Stimulated activated CD4-positive, alpha-beta T cell treated with anti-CD3 and anti-CD28 coated beads, Interleukin-1b, Interleukin-23, amount 100 ng/mL, for 4 hours (primary cell): Measurements from ENCODE around the gene CLCN1.

Experiments
- DNase-seq, 2 donors: peaks; one replicate each; pipeline ENCODE4 v3.0.0-alpha.2; 2020; ENCODE audit warnings: low read depth in 2 of 2

Gene CLCN1

GRCh38 chr7:143292876-143293275 is 23.0 kb upstream of the CLCN1 start:
- DNase-seq: no peak

DNA sequence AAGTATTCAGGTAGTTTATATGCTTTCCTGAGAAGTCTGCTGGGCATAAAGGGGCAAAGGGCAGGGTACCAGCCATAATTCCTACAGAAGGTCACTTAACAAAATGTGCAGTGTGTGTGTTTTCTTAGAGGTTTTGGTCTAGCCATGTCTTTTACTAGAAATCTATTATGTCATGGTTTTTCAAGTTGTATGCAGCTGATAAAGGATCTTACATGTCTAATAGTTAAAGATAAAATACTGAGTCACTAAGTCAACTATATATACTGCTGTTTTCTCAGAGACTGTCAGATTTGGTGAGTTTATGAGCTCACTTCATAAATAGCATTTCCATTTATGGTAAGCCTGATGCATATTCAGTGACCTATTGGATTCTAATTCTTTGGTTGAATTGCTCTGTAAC is 20.0 kb upstream of the CLCN1 start:
- DNase-seq: no peak

GRCh38 chr7:143296686-143297085 is 19.2 kb upstream of the CLCN1 start:
- DNase-seq: no peak

- DNase-seq: no peak
Observed at GRCh38 chr7:143299346-143299745, 16.6 kb upstream of the CLCN1 start.

GRCh38 chr7:143299840-143300239 is 16.1 kb upstream of the CLCN1 start:
- peak; percentile 30 to 55 for DNase-seq

DNA sequence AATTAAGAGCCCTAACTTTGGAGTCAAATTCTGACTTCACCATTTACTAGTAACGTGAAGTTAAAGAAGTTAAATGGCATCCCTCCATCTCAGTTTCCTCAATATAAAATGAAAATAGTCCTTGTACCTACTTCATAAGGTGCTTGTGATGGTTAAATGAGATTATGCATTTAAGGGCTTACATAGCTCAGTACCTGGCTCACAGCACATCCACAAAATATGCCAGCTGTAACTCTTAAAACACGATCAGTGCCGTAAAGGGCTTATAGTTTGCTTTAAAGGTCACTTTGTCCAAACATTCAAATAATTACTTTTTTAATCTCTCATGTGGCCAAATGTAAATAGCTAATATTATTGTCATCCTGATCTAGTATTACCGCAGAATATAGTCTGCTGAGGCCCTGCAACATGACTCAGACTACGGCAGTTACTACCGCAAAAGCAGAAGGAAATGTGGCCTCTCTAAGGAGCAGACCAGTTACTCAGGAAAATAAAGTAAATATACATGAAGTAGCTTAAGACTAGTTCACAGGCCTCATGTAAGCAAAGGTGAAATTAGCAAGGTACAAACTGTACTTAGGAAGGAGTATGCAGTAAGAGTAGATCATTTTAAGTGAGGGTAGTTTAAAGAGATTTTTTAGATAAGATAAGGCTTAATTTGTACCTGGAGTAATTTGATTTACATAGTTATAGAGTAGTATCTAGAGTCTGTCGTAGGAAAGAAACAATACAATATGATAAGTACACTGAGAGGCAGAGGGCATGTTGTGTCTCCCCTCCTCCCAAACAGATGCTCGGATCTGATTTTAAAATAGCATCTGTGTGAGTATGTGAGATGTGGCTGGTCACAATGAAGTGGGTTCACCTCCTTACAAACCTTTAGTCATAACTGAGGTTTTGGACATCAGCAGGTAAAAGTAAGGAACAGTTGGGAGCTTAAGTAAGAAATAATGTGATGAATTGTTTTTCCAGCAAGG is 14.7 kb upstream of the CLCN1 start:
- DNase-seq: no peak

GRCh38 chr7:143303733-143304132 is 12.2 kb upstream of the CLCN1 start:
- DNase-seq: no peak

DNA sequence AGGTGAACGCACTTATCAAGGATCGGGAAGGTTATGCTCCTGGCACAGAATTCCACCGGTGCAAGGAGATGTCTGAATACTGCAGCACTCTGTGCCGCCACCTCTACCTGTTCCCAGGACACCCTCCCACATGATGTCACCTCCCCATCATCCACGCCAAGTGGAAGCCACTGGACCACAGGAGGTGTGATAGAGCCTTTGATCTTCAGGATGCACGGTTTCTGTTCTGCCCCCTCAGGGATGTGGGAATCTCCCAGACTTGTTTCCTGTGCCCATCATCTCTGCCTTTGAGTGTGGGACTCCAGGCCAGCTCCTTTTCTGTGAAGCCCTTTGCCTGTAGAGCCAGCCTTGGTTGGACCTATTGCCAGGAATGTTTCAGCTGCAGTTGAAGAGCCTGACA is 11.0 kb upstream of the CLCN1 start:
- no peak for DNase-seq

GRCh38 chr7:143305423-143306070 is 10.4 kb upstream of the CLCN1 start:
- peak; percentile 54 to 63 for DNase-seq

DNA sequence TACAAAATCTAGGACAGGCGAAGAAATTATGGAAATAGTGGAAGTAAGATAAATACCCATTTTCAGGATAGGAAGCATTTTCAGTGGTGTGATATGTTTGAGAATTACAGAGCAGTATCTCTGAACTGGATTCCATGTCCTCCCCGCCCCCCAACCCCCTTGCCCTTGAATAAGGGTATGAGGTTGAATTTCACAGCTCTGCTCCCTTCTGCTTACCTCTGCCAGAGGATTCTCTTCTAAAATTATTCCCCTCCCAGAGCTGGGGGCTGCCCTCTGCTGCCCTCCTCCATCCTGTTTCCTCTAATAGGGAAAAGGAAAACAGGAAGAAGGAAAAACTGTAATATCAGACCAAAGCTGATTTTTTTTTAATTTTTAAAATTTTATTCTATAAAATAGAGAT is 7.3 kb upstream of the CLCN1 start:
- no peak for DNase-seq

DNA sequence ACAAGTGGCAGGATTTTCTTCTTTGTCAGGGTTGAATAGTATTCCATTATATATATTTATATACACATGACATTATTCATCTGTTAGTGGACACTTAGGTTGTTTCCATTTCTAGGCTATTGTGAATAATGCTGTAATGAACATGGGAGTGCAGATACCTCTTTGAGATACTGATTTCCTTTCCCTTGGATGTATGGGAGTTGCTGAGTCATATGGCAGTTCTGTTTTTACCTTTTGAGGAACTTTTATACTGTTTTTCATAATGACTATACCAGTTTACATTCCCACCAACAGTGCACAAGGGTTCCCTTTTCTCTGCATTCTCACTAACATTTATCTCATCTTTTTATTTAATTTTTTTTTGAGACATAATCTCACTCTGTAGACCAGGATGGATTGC is 1.8 kb upstream of the CLCN1 start:
- no peak for DNase-seq

GRCh38 chr7:143316492-143316891 is 581 bp downstream of the CLCN1 start:
- no peak for DNase-seq

DNA sequence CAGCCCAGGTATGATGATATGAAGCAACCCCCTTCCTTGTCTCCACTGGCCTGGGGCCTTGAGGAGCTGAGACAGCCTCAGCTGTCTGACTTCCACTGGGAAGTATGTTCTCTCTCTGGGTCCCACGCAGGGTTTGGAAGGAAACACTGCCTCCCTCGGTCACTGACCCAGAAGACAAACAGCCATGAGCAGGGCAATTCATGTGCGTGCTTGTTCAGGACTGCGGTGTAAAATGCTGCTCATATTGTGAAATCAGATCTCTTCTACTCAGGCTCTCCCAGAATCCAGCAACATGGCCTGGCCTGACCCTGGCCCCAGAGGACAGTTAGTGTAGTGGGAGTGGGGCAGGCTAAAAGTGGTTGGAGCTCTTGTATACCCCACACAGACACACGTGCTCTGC is 2.8 kb downstream of the CLCN1 start:
- DNase-seq: no peak

DNA sequence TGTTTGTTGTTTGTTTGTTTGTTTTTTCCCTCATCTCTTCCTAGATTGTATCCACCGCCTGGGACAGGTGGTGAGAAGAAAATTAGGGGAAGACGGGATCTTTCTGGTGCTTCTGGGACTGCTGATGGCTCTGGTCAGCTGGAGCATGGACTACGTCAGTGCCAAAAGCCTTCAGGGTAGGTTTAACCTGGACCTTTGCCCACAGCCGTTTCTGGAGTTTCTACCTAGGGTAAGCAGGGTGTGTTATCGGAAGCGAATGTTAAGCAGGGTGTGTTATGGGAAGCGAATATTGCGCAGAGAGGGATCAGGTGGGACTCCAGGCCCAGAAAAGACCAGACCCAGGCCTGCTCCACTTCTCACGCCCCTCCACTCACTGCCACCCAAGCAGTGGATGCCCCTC is 4.7 kb downstream of the CLCN1 start:
- no peak for DNase-seq

DNA sequence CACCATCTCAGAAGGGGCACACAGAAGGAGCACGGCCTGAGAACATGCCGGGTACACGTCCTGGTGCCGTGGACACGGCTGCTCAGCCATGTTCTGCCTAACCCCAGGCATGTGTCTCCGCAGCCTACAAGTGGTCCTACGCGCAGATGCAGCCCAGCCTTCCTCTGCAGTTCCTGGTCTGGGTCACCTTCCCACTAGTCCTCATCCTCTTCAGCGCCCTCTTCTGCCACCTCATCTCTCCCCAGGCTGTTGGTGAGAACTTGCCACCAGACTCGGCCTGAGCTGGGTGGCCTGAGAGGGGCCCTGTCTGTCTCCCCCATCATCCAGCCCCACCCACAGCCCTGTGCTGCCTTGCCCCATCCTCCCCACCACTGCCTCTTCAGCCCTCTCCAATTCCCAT is 5.3 kb downstream of the CLCN1 start:
- no peak for DNase-seq

DNA sequence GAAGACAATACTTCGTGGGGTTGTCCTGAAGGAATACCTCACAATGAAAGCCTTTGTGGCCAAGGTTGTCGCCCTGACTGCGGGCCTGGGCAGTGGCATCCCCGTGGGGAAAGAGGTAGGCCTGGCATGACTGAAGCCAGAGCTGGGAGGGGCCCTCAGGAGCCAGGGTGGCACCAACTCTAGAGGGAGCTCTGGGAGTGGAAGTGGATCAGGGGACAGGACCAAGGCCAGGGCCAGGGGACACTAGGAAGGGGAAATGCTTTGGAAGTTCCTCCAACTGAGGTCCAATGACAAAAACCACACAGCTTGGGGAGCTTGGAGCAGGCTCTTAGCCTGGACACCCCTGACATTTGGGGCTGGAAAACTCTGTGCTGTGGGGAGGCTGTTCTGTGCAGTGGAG is 5.8 kb downstream of the CLCN1 start:
- no peak for DNase-seq

GRCh38 chr7:143322760-143323633 is 7.1 kb downstream of the CLCN1 start:
- DNase-seq: no peak

- DNase-seq: no peak
Observed at GRCh38 chr7:143323653-143324052, 7.7 kb downstream of the CLCN1 start.

DNA sequence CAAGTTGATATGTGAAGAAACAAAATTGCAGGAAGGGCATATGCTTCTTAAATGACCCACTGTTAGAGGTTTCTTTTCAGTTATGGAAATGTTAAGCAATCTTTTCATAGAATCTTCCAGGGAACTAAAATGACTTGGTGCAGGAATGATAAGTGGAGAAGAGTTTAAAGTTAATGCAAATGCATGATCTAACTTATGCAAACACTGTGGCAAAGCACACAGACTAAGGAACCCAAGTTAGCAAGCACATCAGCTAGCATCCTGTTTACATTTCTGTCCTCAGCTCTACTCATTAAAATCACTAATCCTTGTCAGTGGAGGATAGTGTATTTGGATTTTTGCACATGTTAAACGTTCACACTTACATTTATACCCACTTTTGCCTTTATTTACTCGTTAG is 9.3 kb downstream of the CLCN1 start:
- no peak for DNase-seq

DNA sequence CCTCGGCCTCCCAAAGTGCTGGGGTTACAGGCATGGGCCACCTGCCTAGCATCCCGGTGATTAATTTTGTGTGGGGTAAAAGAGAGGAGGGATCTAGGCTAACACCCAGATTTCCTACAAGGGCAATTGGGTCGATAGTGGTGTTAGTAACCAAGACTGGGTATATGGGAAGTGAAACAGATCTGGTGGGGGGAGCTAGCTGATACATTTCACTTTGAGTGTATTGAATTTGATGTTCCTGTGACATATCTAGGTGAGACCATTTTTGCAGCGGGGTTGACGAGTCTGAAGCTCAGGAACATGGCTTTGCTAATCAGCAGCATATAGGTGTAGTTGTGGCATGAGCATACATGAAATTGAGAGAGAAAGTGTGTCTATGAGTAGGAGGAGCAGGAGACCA is 12.0 kb downstream of the CLCN1 start:
- no peak for DNase-seq

DNA sequence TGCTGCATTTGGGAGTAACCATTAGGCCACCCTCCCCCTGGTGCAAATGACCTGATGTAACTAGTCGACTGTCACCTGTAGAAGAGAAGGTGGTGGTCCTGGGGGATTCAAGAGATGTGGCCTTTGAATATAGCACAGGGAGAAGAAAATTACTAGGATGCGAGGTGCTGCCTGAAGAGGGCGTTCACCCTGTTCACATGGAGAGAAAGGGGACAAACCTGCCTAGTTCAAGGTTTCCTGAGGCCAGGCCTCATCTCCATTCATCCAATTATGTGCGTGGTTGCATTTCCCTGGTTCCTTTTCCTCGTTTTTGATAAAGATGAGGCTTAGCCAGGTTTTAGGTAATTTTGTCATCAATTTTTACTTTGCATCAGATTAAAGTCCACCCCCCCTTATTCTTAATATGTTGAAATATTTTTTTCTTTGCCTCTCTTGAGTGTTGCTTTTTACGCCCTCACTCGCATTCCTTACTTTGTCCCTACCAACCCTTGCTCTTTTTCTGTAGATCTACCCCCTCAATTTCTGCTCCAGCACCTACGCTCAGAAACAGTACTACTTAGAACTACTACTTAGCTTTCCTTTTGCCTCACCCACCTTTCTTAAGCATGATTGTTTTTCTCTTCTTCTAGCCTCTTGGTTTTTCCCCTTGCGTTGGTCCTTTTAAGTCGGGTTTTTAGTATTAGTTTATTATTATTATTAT is 13.7 kb downstream of the CLCN1 start:
- DNase-seq: no peak
